Aorta (tissue), 4 donors: Measurements from ENCODE around the gene TGOLN2. TPM values are rescaled to one million over a fixed set of nuclear protein-coding genes. Genes with fewer than 3 reads are reported as not detected.

Source experiments
- polyA plus RNA-seq, 2 donors: library from polyadenylated mRNA; stranded (reverse); fragments of 200-250 nt; gene quantifications; one replicate each; pipeline ENCODE4 v1.2.3, GENCODE V29; 2013
- total RNA-seq, 2 donors: library from RNA; stranded (reverse); fragmentation: NEBNext Ultra II Directional; extraction: Animal tissue kit (Norgen Biotek cat#: 25700); gene quantifications; one replicate each; pipeline ENCODE4 v1.2.1, GENCODE V29; 2021
- donor health status: healthy with polysubstance abuse.
- donor health status: Bipolar disorder and iron deficiency.
- donor health status: DM: no; HTN: no; CAD: no.
- donor health status: DM: yes; HTN: yes; CAD: no.

Gene TGOLN2
- total and polyA plus RNA-seq, 4 donors = 37.1 to 123 (median 87.2) TPM

Other genes with a start within 250 kb of the TGOLN2 start
- gene TCF7L1, start 194.6 kb downstream of the TGOLN2 start, total RNA-seq = 10 to 100 TPM; 35.7 to 39.5 TPM
- gene TCF7L1, start 194.6 kb downstream of the TGOLN2 start, polyA plus RNA-seq = 10 to 100 TPM; 14.1 to 27.9 TPM
- gene RETSAT, start 26.5 kb upstream of the TGOLN2 start, total RNA-seq = 10 to 100 TPM; 23.8 to 29.5 TPM
- 10 to 100 TPM; 18.9 to 22.7 TPM for gene RETSAT, start 26.5 kb upstream of the TGOLN2 start, polyA plus RNA-seq
- 10 to 100 TPM; 17.0 to 26.6 TPM for gene ELMOD3, start 26.8 kb upstream of the TGOLN2 start, total RNA-seq
- gene ELMOD3, start 26.8 kb upstream of the TGOLN2 start, polyA plus RNA-seq = 10 to 100 TPM in 1 of 2 donors, 1 to 10 TPM in 1; 9.5 to 38.3 TPM
- gene CAPG, start 82.4 kb upstream of the TGOLN2 start, total RNA-seq = 10 to 100 TPM; 67.1 to 78.5 TPM
- gene CAPG, start 82.4 kb upstream of the TGOLN2 start, polyA plus RNA-seq = 100 to 1,000 TPM in 1 of 2 donors, 10 to 100 TPM in 1; 24.9 to 103 TPM
- not detected for gene SH2D6, start 90.7 kb upstream of the TGOLN2 start, total RNA-seq
- 1 to 10 TPM in 1 of 2 donors, not detected in 1; 1.5 TPM for gene SH2D6, start 90.7 kb upstream of the TGOLN2 start, polyA plus RNA-seq
- 100 to 1,000 TPM; 193 to 397 TPM for gene MAT2A, start 211.2 kb upstream of the TGOLN2 start, total RNA-seq
- gene MAT2A, start 211.2 kb upstream of the TGOLN2 start, polyA plus RNA-seq = 100 to 1,000 TPM in 1 of 2 donors, 10 to 100 TPM in 1; 48.8 to 167 TPM
- 10 to 100 TPM; 30.3 to 48.3 TPM for gene GGCX, start 233.5 kb upstream of the TGOLN2 start, total RNA-seq
- 10 to 100 TPM; 15.5 to 18.6 TPM for gene GGCX, start 233.5 kb upstream of the TGOLN2 start, polyA plus RNA-seq
- gene VAMP8, start 249.6 kb upstream of the TGOLN2 start, total RNA-seq = 10 to 100 TPM; 40.5 to 43.5 TPM
- 100 to 1,000 TPM in 1 of 2 donors, 10 to 100 TPM in 1; 23.9 to 256 TPM for gene VAMP8, start 249.6 kb upstream of the TGOLN2 start, polyA plus RNA-seq